ENCODE results near the gene ZKSCAN8. TPM values are rescaled to one million over a fixed set of nuclear protein-coding genes. Genes with fewer than 3 reads are reported as not detected.
A peak's percentile ranks its signal among the peaks of the same experiment; 100 is the strongest.

The ZKSCAN8 gene
- polyA plus RNA-seq, 1 donor from 2014 or later: 17.2 TPM

- no peak for TF ChIP-seq RAD21 (conservative IDR thresholded peaks at IDR 0.05)
- peak; percentile 18 for TF ChIP-seq POLR2AphosphoS5 (IDR thresholded peaks at IDR 0.05)
- Histone ChIP-seq H2AFZ (ENCODE audit: low read depth, low read length) (no peak overlapping the region), H4K20me1 (ENCODE audit: insufficient read depth) (no peaks in the 10 kb centered on the region), H3K27me3 (ENCODE audit: insufficient read depth, low read depth, low read length) (peaks cover 88% of the 10 kb centered on the region), H3K9me2 (ENCODE audit: insufficient read depth, low read length) (no peaks in the 10 kb centered on the region), H3K9me3 (ENCODE audit: low read length) (no peaks in the 10 kb centered on the region), H3K9ac (ENCODE audit: low read length) (no peak overlapping the region), H3K27ac (ENCODE audit: low read length) (no peak overlapping the region), H3K4me2 (ENCODE audit: low read length) (peak overlapping the region; percentile 27), H3K36me3 (ENCODE audit: insufficient read depth, low read length) (no peaks in the 10 kb centered on the region), H3K79me2 (replicated peaks; ENCODE audit: insufficient read depth, low read length) (no peaks in the 10 kb centered on the region), H3K4me3 (ENCODE audit: low read length) (peak overlapping the region; percentile 56), H3F3A (ENCODE audit: insufficient read depth, low read length, poor library complexity, severe bottlenecking) (no peaks in the 10 kb centered on the region)
Measured at GRCh38 chr6:28208111-28208659, 66.5 kb downstream of the ZKSCAN8 start.

Other genes with a start within 250 kb of the ZKSCAN8 start
- gene OR2B2, start 229.5 kb upstream of the ZKSCAN8 start, polyA plus RNA-seq: not detected in 2 replicates
- not detected in 2 replicates for gene OR2B6, start 184.6 kb upstream of the ZKSCAN8 start, polyA plus RNA-seq
- 1.4 and 1.6 TPM in 2 replicates for gene ZNF165, start 61.3 kb upstream of the ZKSCAN8 start, polyA plus RNA-seq
- 31.9 and 36.6 TPM in 2 replicates for gene ZSCAN16, start 17.3 kb upstream of the ZKSCAN8 start, polyA plus RNA-seq
- 102 and 113 TPM in 2 replicates for gene ZSCAN9, start 83.4 kb downstream of the ZKSCAN8 start, polyA plus RNA-seq
- gene ZKSCAN4, start 110.4 kb downstream of the ZKSCAN8 start, polyA plus RNA-seq: 8.3 and 12.6 TPM in 2 replicates
- not detected in 2 replicates for gene NKAPL, start 117.4 kb downstream of the ZKSCAN8 start, polyA plus RNA-seq
- 86.9 and 91.2 TPM in 2 replicates for gene ZSCAN26, start 125.3 kb downstream of the ZKSCAN8 start, polyA plus RNA-seq
- gene PGBD1, start 139.7 kb downstream of the ZKSCAN8 start, polyA plus RNA-seq: 32.3 and 34.6 TPM in 2 replicates
- gene ZSCAN31, start 194.3 kb downstream of the ZKSCAN8 start, polyA plus RNA-seq: 2.6 and 7.5 TPM in 2 replicates
- gene ZKSCAN3, start 208.1 kb downstream of the ZKSCAN8 start, polyA plus RNA-seq: 14.9 and 15.8 TPM in 2 replicates

Data from neural cell (in vitro differentiated cells).